Chondrocyte (in vitro differentiated cells): ENCODE data around the gene STK32C. TPM values are rescaled to one million over a fixed set of nuclear protein-coding genes. Genes with fewer than 3 reads are reported as not detected.

Source experiments
- DNase-seq: peaks from one replicate; pipeline ENCODE4 v3.0.0; 2021; ENCODE audit warnings: mixed read lengths, low spot score
- H3K27ac Mint-ChIP-seq: one replicate; pipeline ENCODE4 v1.8.0; 2021; ENCODE audit warnings: mild to moderate bottlenecking, moderate library complexity, mixed read lengths; ENCODE audit not compliant: unreplicated experiment
- H3K27me3 Mint-ChIP-seq: 2 replicates; pipeline ENCODE4 v1.8.0; 2021; ENCODE audit warnings: low read depth, mixed read lengths
- H3K36me3 Mint-ChIP-seq: 2 replicates; pipeline ENCODE4 v1.8.0; 2021; ENCODE audit warnings: low read depth, mixed read lengths
- H3K4me1 Mint-ChIP-seq: 2 replicates; pipeline ENCODE4 v1.8.0; 2021; ENCODE audit warnings: low read depth, mild to moderate bottlenecking, mixed read lengths
- H3K4me3 Mint-ChIP-seq: one replicate; pipeline ENCODE4 v1.8.0; 2021; ENCODE audit warnings: mild to moderate bottlenecking, moderate library complexity, mixed read lengths; ENCODE audit not compliant: unreplicated experiment
- H3K9me3 Mint-ChIP-seq: 2 replicates; pipeline ENCODE4 v1.8.0; 2021; ENCODE audit warnings: low read depth, mixed read lengths
- CTCF ChIP-seq: fragments of 200-600 bp; sonication (generic); IDR thresholded peaks from 2 replicates; pipeline ENCODE4 v1.5.0; 2021; ENCODE audit warnings: antibody characterized with exemption, mild to moderate bottlenecking, moderate library complexity
- total RNA-seq: library from RNA; stranded (reverse); gene quantifications from 3 replicates; pipeline ENCODE4 v1.2.1, GENCODE V29; 2021

STK32C gene
- total RNA-seq, 1 donor from 2014 or later, result 17.9 TPM

DNA sequence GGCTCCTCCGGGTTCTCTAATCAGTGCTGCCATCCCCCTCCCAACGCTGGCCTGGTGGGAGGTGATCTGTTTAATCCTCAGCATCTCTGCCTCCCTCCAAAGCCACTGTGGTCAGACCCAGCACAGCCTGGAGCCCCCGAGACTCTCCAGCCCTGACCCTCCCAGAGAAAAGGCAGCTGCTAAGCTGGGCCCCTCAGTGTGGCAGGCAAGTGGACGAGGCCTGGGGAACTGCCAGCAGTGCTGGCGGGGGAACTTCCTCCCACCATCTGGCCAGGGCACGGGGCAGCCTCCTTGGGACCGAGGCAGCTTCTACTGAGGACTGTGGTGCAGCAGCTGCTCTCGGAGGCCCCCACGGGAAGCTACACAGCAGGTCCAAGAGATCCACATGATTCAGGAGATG lies 69.9 kb downstream of the STK32C start:
- H3K27me3 Mint-ChIP-seq, result no peaks in the 10 kb centered on the region
- H3K4me1 Mint-ChIP-seq, result no peaks in the 10 kb centered on the region
- H3K36me3 Mint-ChIP-seq, result peaks cover 2% of the 10 kb centered on the region
- no peak overlapping the region for H3K27ac Mint-ChIP-seq
- H3K4me3 Mint-ChIP-seq, result no peak overlapping the region
- DNase-seq, result no peak
- TF ChIP-seq CTCF, result no peak
- H3K9me3 Mint-ChIP-seq, result no peaks in the 10 kb centered on the region

DNA sequence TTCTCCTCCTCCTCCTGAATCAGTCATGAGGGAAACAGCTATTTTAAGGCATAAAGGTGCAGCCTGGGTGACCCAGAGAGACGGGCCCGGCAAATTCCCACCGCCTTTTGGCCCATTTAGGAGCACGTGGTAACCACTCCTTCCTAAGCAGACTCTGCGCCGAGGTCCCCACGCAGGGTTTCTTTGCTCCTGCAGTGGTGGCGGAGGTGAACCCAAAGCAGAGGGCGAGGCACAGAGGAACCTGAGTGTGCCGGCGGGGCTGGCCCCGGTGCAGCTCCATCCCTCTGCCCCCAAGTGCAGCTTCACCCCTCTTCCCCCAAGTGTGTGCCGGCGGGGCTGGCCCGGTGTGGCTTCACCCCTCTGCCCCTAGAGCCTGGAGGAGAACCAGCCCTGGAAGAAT lies 70.4 kb downstream of the STK32C start:
- Mint-ChIP-seq H3K27ac (no peak overlapping the region), H3K9me3 (no peaks in the 10 kb centered on the region), H3K36me3 (peaks cover 2% of the 10 kb centered on the region), H3K4me1 (no peaks in the 10 kb centered on the region), H3K4me3 (no peak overlapping the region), H3K27me3 (no peaks in the 10 kb centered on the region)
- TF ChIP-seq CTCF, result no peak
- no peak for DNase-seq

DNA sequence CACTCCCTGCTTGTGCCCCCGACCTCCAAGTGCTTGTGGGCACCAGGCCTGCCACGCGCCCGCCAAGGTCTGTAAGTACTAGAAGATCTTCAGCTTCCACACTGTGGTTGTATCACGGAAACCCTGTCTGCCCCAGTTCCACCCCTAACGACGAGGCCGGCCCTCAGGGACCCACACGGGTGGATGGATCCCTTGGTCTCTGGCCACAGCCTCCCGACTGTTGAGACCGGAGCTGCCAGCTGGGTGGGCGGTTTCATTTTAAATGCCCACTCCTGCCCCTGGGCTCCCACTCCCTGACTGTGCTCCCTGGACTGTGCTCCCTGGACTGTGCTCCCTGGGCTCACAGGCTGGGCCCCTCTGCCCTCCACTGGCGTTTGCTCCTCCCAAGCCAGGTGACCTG lies 70.9 kb downstream of the STK32C start:
- H3K27ac Mint-ChIP-seq, result no peak overlapping the region
- no peaks in the 10 kb centered on the region for H3K4me1 Mint-ChIP-seq
- no peaks in the 10 kb centered on the region for H3K9me3 Mint-ChIP-seq
- H3K27me3 Mint-ChIP-seq, result no peaks in the 10 kb centered on the region
- no peak overlapping the region for H3K4me3 Mint-ChIP-seq
- TF ChIP-seq CTCF, result no peak
- peaks cover 2% of the 10 kb centered on the region for H3K36me3 Mint-ChIP-seq
- no peak for DNase-seq

GRCh38 chr10:132236161-132236560 lies 71.6 kb downstream of the STK32C start:
- Mint-ChIP-seq H3K4me3 (no peak overlapping the region), H3K27me3 (no peaks in the 10 kb centered on the region), H3K9me3 (no peaks in the 10 kb centered on the region), H3K4me1 (no peaks in the 10 kb centered on the region), H3K36me3 (peaks cover 2% of the 10 kb centered on the region), H3K27ac (no peak overlapping the region)
- no peak for TF ChIP-seq CTCF
- no peak for DNase-seq

- H3K27ac Mint-ChIP-seq, result no peak overlapping the region
- H3K4me3 Mint-ChIP-seq, result no peak overlapping the region
- no peaks in the 10 kb centered on the region for H3K9me3 Mint-ChIP-seq
- H3K36me3 Mint-ChIP-seq, result peaks cover 2% of the 10 kb centered on the region
- no peaks in the 10 kb centered on the region for H3K4me1 Mint-ChIP-seq
- no peak for DNase-seq
- no peaks in the 10 kb centered on the region for H3K27me3 Mint-ChIP-seq
- no peak for TF ChIP-seq CTCF
Observed at GRCh38 chr10:132234860-132235259, 72.9 kb downstream of the STK32C start.
